Activated CD4-positive, CD25-positive, alpha-beta regulatory T cell (primary cell): Measurements from ENCODE around the gene RGS6.
"Not testable (repeated sequence)": the region's sequence is repeated elsewhere in the genome, so short reads cannot be mapped to it uniquely, and the experiment has no call there.

ENCODE experiments used
- DNase-seq, 4 experiments: peaks; one replicate each; lab custom pipeline; 2025; lab: John Stamatoyannopoulos, UW

The RGS6 gene

GRCh38 chr14:71932229-71932981 is at the start of gene RGS6:
RGS6 (plus strand) TSS chr14:71932429.
- DNase-seq = no peak

GRCh38 chr14:71883094-71883493 is 49.1 kb upstream of the RGS6 start:
- no peak for DNase-seq

- DNase-seq = no peak
These were observed 46.9 kb upstream of the RGS6 start for GRCh38 chr14:71885301-71885700.

GRCh38 chr14:71887802-71888201 is 44.4 kb upstream of the RGS6 start:
- not testable (repeated sequence) for DNase-seq

GRCh38 chr14:71890541-71890940 is 41.7 kb upstream of the RGS6 start:
- DNase-seq = no peak

- no peak for DNase-seq
These were observed 41.0 kb upstream of the RGS6 start for GRCh38 chr14:71891185-71891584.

GRCh38 chr14:71891970-71892369 is 40.3 kb upstream of the RGS6 start:
- no peak for DNase-seq

- DNase-seq = no peak
These were observed 27.2 kb upstream of the RGS6 start for GRCh38 chr14:71905031-71905430.

- no peak for DNase-seq
These were observed 26.4 kb upstream of the RGS6 start for GRCh38 chr14:71905860-71906259.

GRCh38 chr14:71907793-71908515 is 24.3 kb upstream of the RGS6 start:
- DNase-seq = no peak

GRCh38 chr14:71911669-71912068 is 20.6 kb upstream of the RGS6 start:
- DNase-seq = no peak

GRCh38 chr14:71913342-71913741 is 18.9 kb upstream of the RGS6 start:
- DNase-seq = no peak

- DNase-seq = no peak
These were observed 13.3 kb upstream of the RGS6 start for GRCh38 chr14:71918955-71919354.

GRCh38 chr14:71923513-71923912 is 8.7 kb upstream of the RGS6 start:
- no peak for DNase-seq

- no peak for DNase-seq
These were observed 569 bp upstream of the RGS6 start for GRCh38 chr14:71931492-71932228.

- DNase-seq = no peak
These were observed 865 bp downstream of the RGS6 start for GRCh38 chr14:71933001-71933587.

- DNase-seq = not testable (repeated sequence)
These were observed 6.0 kb downstream of the RGS6 start for GRCh38 chr14:71938273-71938672.

GRCh38 chr14:71939344-71939743 is 7.1 kb downstream of the RGS6 start:
- not testable (repeated sequence) for DNase-seq

- not testable (repeated sequence) for DNase-seq
These were observed 8.3 kb downstream of the RGS6 start for GRCh38 chr14:71940500-71940899.

GRCh38 chr14:71941616-71942015 is 9.4 kb downstream of the RGS6 start:
- not testable (repeated sequence) for DNase-seq

GRCh38 chr14:71942904-71943694 is 10.9 kb downstream of the RGS6 start:
- no peak for DNase-seq

GRCh38 chr14:71943695-71944018 is 11.4 kb downstream of the RGS6 start:
- DNase-seq = no peak
